ENCODE measurements around the gene WASHC1.
"Not testable (repeated sequence)": the region's sequence is repeated elsewhere in the genome, so short reads cannot be mapped to it uniquely, and the experiment has no call there.

WASHC1 gene, protein sequence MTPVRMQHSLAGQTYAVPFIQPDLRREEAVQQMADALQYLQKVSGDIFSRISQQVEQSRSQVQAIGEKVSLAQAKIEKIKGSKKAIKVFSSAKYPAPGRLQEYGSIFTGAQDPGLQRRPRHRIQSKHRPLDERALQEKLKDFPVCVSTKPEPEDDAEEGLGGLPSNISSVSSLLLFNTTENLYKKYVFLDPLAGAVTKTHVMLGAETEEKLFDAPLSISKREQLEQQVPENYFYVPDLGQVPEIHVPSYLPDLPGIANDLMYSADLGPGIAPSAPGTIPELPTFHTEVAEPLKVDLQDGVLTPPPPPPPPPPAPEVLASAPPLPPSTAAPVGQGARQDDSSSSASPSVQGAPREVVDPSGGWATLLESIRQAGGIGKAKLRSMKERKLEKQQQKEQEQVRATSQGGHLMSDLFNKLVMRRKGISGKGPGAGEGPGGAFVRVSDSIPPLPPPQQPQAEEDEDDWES

DNA sequence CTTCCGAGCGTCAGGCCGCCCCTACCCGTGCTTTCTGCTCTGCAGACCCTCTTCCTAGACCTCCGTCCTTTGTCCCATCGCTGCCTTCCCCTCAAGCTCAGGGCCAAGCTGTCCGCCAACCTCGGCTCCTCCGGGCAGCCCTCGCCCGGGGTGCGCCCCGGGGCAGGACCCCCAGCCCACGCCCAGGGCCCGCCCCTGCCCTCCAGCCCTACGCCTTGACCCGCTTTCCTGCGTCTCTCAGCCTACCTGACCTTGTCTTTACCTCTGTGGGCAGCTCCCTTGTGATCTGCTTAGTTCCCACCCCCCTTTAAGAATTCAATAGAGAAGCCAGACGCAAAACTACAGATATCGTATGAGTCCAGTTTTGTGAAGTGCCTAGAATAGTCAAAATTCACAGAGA is at the start of gene WASHC1:
Gene WASHC1, minus strand, starts transcription at position 101 of the 400 bp plus-strand sequence. CDS start 4,457 bp downstream, outside the sequence.
- H3K27me3 Mint-ChIP-seq, H3K36me3 Mint-ChIP-seq, H3K4me1 Mint-ChIP-seq, DNase-seq, H3K9me3 Mint-ChIP-seq, H3K4me3 Mint-ChIP-seq, H3K27ac Mint-ChIP-seq, CTCF ChIA-PET: not testable (repeated sequence)

DNA sequence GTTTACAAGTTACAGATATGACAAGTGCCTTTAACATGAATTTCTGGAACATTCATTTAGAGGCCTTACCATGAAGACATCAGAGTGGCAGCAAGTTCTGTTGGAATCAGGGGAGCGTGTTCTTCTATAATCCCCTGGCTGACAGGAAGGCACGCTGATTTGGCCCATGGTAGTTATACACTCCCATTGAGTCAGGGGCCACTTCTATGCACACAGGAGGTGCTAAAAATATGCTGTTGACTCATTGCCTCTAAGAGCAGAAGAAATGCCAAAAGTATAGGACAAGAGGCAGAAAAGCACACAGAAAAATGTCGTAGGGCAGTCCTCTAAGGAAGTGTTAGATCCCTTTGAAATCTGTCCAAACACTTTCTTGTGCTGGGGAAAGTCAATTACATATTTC is 49.1 kb upstream of the WASHC1 start:
- peaks cover 35% of the 10 kb centered on the region for H3K27me3 Mint-ChIP-seq
- H3K9me3 Mint-ChIP-seq, H3K4me1 Mint-ChIP-seq, CTCF ChIA-PET, H3K4me3 Mint-ChIP-seq, DNase-seq, H3K36me3 Mint-ChIP-seq, H3K27ac Mint-ChIP-seq: not testable (repeated sequence)

DNA sequence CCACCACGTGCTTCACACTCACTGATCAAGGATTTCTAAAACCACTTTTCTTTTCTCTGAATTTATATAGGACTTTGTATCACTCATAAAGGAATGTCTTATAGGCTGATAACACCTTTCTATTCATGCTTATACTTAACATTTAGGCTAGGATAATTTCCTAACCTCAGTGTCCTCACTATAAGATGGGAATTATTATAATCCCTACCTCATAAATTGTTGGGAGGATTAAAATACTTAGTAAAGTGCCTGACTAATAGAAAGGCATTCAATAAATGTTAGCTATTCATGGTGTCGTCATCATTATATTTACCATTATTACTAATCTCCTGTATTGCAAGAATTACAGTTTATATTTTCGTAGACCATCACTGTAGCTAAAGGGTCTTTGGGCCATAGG is 47.1 kb upstream of the WASHC1 start:
- DNase-seq, H3K9me3 Mint-ChIP-seq, H3K4me1 Mint-ChIP-seq, H3K27ac Mint-ChIP-seq, CTCF ChIA-PET, H3K4me3 Mint-ChIP-seq, H3K36me3 Mint-ChIP-seq: not testable (repeated sequence)
- peaks cover 37% of the 10 kb centered on the region for H3K27me3 Mint-ChIP-seq

DNA sequence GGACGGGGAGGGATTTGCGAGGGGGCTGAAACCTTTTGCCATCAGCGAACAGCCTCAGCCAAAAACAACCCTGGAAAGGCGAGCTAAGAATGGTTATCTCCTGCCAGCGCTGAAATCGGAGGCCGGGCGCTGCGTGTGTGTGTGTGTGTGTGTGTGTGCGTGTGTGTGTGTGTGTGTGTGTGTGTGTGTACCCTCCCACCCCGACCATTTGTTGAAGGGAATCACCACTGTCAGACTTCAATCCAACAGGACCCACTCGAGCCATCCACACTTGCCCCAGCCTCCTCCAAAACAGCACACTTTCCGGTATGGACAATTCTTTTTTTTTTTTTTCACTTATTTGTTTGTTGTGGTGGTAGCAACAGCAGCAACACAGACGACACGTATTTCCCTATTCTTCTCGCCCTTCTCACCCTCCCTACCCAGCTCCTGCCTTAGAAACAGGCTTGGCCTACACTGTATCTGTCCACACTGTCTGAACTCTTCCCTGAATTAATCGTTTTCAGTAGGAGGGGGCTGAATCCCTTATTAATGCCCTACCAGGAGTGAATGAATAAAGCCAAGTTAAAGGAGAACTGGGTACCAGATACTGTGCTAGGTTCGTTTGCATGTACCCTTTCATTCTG is 44.8 kb upstream of the WASHC1 start:
- H3K27me3 Mint-ChIP-seq, result peaks cover 34% of the 10 kb centered on the region
- peak overlapping the region; percentile 66 for H3K4me3 Mint-ChIP-seq
- DNase-seq, H3K27ac Mint-ChIP-seq, CTCF ChIA-PET, H3K9me3 Mint-ChIP-seq, H3K4me1 Mint-ChIP-seq, H3K36me3 Mint-ChIP-seq: not testable (repeated sequence)

DNA sequence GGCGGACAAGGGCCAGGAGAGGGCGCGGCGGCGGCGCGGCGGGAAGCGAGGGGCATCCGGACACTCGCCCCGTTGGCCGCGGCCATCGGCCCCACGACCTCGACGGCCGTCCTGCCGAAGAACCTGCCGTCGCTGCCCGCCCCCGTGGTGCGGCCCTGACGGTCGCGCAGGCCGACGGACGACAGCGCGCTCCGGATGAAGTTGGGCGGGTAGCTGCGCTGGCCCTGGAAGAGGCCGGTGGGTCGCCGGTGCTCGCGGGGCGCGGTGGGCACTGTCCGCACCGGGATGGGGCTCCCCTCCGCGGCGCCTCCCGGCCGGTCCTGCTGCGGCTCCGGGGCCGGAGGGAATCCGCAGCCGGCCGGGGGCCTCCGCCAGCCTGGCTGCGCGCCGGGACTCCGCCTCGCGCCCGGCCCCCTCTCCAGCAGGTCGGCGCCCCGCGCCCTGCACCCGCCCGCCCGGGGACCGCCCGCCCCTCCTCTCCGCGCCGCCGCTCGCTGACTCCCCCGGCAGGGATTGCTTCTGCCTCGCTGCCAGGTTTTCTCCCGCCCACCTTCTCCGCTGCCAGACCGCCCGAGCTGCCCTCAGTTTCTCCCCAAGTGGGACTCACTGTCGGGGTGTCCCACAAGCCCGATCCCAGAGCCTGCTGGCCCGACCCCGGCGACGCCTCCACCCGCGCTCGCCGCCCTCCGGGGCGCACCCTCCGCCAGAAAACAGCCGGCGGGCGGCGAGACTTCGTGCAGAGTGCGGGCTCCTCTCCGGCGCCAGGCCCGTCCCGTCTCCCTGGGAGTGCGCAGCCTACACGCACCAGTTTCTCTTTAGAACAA is 44.0 kb upstream of the WASHC1 start:
- H3K4me1 Mint-ChIP-seq, CTCF ChIA-PET, H3K9me3 Mint-ChIP-seq, H3K27ac Mint-ChIP-seq, H3K36me3 Mint-ChIP-seq: not testable (repeated sequence)
- peak; percentile 39 for DNase-seq
- Mint-ChIP-seq H3K27me3 (peaks cover 34% of the 10 kb centered on the region), H3K4me3 (peak overlapping the region; percentile 66)

DNA sequence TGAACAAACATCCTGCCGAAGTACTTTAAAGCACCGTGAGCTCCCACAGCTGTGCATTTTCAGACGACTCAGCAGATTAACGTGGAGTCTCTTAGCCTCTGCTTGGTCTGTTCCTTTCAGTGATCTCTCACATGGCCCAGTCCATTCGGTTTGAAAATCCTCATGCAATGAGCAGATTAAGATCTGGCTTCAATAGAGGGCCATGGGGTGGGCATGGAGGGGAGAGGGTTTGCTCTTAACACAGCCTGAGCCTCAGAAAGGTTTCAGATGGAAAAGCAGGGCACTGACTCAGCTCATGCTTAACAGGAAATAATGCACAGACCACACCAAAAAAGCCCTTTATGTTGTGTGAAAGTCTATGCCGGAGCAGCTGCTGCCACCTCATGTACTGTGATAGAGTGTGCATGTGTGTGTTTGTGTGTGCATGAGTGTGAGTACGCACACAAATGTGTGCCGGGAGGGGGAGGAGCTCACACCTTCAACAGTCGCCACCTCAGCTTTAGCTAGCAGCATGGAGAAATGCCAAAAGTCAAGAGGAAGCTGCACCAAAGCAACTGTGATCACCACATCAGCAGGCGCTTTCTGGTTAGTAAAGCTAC is 33.9 kb upstream of the WASHC1 start:
- H3K36me3 Mint-ChIP-seq, CTCF ChIA-PET, H3K9me3 Mint-ChIP-seq, H3K27me3 Mint-ChIP-seq, H3K4me1 Mint-ChIP-seq: not testable (repeated sequence)
- peak; percentile 60 for DNase-seq
- Mint-ChIP-seq H3K4me3 (peak overlapping the region; percentile 11), H3K27ac (peak overlapping the region; percentile 87)

DNA sequence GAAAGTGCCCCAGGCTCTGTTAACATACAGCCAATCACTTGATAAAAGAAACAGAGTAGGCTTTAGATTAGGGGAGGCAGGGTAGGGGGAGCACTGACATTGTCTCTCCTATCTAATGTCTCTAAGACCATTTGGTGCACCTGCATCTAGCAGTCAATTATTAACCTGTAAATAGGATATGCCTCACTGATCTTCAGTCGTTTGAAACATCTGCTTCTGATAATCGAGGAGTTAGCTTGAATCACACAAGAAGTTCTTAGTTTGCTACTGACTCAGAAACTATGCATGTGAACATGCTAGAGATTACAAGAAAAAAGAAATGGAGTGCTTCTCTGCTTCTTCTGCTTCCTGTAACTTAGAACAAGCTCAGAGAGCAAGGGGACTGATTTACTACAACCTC is 23.4 kb upstream of the WASHC1 start:
- H3K4me3 Mint-ChIP-seq, H3K9me3 Mint-ChIP-seq, DNase-seq, H3K4me1 Mint-ChIP-seq, CTCF ChIA-PET, H3K36me3 Mint-ChIP-seq, H3K27ac Mint-ChIP-seq: not testable (repeated sequence)
- H3K27me3 Mint-ChIP-seq, result peaks cover 12% of the 10 kb centered on the region

DNA sequence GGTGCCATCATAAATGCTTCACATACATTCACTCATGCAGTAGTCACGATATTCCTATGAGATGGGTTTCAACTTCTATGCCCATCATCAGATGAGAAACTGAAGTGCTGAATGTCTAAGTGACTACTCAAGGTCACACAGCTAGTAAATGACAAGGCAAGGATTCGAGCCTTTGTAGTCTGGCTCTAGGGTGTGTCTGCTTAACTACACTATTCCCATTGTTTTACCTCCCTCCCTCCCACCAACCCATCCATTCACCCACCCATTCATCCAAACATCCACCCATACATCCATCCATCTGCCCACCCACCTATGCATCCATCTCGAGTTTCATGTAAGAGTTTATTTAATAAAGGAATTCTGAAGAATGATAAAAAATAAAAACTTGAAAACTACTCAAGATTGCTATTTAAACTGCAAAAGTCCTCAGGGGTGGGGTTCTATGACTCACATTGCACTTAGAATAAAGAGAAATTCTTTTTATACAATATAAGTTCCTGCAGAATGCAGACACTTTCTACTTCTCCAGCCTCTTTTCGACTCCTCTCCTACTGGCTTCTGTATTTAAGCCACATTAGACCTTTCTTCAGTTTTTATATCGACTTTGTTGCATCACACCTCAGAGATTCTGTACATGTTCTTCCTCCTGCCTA is 19.1 kb upstream of the WASHC1 start:
- H3K36me3 Mint-ChIP-seq, H3K4me1 Mint-ChIP-seq, H3K27ac Mint-ChIP-seq, H3K4me3 Mint-ChIP-seq, H3K9me3 Mint-ChIP-seq, DNase-seq, CTCF ChIA-PET: not testable (repeated sequence)
- peaks cover 21% of the 10 kb centered on the region for H3K27me3 Mint-ChIP-seq

DNA sequence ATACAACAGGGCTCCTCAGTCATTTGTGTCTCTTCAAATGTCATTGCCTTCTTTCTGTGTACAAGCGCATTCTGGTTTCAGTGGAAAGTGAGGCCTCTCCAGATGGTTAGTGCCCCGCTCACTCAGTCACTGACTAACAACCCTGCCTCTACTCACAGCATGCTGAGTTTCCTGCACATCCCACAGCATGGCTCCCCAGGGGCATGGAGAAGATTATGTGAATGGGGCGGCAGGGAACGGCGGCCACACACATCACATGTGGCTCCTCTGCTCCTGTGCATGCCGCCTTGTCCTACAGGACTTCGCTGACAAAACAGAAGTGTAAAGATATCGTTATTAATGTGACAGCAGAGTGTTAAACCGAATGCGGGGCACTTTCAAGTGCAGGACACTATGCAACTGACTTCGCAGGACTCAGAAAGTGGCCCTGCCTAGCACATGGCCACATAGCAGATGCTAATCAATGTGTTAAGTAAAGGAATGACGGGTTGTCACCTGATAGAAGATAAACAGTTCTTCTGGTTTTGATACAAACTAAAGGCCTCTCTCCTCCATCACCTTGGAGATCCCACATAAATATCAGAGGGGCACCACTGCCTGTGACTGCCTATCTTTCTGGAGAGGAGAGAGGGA is 17.5 kb upstream of the WASHC1 start:
- CTCF ChIA-PET, H3K4me3 Mint-ChIP-seq, H3K27ac Mint-ChIP-seq, H3K9me3 Mint-ChIP-seq, DNase-seq, H3K36me3 Mint-ChIP-seq, H3K4me1 Mint-ChIP-seq: not testable (repeated sequence)
- H3K27me3 Mint-ChIP-seq, result peaks cover 25% of the 10 kb centered on the region

DNA sequence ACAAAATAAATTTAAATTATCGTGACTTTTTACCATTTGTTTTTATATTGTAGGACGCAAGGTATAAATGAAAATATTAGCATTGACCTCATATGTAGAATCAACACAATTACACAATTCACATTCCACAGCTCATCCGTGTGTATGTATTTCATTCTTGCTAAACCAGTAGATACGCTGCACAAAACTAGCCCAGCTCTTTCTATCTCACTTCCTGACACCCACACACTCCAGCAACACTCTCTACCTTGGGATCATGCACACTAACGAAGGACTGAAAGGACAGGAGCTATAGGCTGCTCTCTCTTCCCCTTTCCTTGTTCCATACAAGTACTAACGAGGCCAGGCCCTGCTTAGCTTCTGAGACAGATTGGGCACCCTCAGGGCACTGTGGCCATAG is 16.9 kb upstream of the WASHC1 start:
- H3K4me3 Mint-ChIP-seq, H3K27ac Mint-ChIP-seq, DNase-seq, H3K4me1 Mint-ChIP-seq, CTCF ChIA-PET, H3K9me3 Mint-ChIP-seq, H3K36me3 Mint-ChIP-seq: not testable (repeated sequence)
- peaks cover 27% of the 10 kb centered on the region for H3K27me3 Mint-ChIP-seq

DNA sequence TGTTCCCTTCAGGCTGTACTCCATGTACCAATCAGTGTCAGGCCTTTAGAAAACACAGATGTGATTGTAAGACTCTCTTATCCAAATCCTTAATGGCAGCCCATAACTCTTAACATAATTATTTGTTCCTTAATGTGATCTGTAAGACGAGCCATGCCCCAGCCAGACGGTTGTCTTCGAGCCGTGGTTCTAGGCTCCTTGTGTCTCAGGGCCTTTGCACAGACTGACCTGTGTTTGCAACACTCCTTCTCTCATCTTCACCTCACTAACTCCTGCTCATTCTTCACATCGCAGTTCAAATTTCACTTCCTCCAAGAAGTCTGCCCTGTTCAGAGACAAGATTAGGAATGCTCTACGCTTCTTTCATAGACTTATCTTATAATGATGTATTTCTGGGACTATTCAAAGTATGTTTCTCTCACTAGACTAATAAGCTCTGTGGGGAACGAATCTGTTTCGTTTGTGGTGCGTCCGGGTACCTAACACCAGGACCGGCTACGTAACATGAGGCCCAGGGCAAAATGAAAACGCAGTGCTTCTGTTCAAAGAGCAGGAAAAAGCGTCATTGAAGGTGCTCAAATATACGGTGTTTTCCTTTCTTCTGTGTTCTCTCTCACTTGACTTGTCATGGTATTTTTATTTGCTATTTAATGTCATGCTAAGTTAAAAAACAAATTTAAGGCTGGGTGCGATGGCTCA is 16.1 kb upstream of the WASHC1 start:
- H3K4me3 Mint-ChIP-seq, CTCF ChIA-PET, DNase-seq, H3K9me3 Mint-ChIP-seq, H3K27ac Mint-ChIP-seq, H3K4me1 Mint-ChIP-seq, H3K36me3 Mint-ChIP-seq: not testable (repeated sequence)
- peaks cover 31% of the 10 kb centered on the region for H3K27me3 Mint-ChIP-seq

DNA sequence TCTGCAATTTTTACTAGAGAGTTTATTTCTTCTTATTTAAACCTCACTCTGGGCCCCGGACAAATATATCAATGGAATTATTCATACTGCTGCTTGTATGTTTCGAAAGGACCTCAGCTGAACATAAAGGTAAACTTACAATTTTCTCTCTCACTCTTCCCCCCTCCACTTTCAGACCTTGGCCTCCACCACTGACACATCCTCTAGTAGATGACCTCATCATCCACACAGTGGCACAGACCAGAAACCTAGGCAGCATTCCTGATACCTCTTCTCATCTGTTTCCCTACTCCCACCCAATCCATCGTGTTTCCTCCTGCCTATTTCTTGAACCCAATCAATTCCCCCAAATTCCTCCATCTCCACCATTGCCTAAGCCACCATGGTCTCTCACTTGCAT is 15.2 kb upstream of the WASHC1 start:
- H3K27me3 Mint-ChIP-seq, result peaks cover 36% of the 10 kb centered on the region
- H3K9me3 Mint-ChIP-seq, H3K4me3 Mint-ChIP-seq, DNase-seq, CTCF ChIA-PET, H3K4me1 Mint-ChIP-seq, H3K27ac Mint-ChIP-seq, H3K36me3 Mint-ChIP-seq: not testable (repeated sequence)

DNA sequence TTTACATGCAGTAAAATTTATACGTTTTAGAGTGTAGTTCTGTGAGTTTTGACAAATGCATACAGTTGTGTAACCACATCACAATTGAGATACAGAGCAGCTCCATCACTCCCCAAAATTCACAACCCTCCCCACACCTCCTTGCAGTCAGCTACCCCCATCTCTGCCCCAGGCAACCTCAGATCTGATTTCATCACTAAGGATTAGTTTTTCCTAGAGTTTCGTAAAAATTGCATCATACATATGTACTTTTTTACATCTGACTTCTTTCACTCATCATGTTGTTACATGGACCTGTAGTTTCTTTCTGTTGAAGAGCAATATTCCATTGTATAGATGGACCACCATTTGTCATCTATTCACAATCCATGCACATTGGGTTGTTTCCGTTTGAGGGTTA is 14.4 kb upstream of the WASHC1 start:
- peaks cover 36% of the 10 kb centered on the region for H3K27me3 Mint-ChIP-seq
- H3K36me3 Mint-ChIP-seq, H3K4me3 Mint-ChIP-seq, H3K9me3 Mint-ChIP-seq, H3K27ac Mint-ChIP-seq, CTCF ChIA-PET, H3K4me1 Mint-ChIP-seq, DNase-seq: not testable (repeated sequence)

Measured in activated naive CD4-positive, alpha-beta T cell treated with anti-CD3 and anti-CD28 coated beads, Interleukin-2, amount 10 ng/mL, durations not matched to agents 7 days and 5 days (primary cell).